GM23248 (cell line): ENCODE measurements around the gene TRPC6.

Experiments used
- EZH2 ChIP-seq: fragments of 200-600 bp; sonication (generic); IDR thresholded peaks from 2 replicates; pipeline ENCODE4 v1.6.1; 2018; ENCODE audit warnings: antibody characterized with exemption, mild to moderate bottlenecking; ENCODE audit not compliant: insufficient read depth, poor library complexity, severe bottlenecking
- EZH2phosphoT487 ChIP-seq: fragments of 200-600 bp; sonication (generic); IDR thresholded peaks from 2 replicates; pipeline ENCODE4 v1.6.1; 2018; ENCODE audit warnings: antibody characterized with exemption, moderate library complexity, mild to moderate bottlenecking, low read depth; ENCODE audit not compliant: insufficient read depth

DNA sequence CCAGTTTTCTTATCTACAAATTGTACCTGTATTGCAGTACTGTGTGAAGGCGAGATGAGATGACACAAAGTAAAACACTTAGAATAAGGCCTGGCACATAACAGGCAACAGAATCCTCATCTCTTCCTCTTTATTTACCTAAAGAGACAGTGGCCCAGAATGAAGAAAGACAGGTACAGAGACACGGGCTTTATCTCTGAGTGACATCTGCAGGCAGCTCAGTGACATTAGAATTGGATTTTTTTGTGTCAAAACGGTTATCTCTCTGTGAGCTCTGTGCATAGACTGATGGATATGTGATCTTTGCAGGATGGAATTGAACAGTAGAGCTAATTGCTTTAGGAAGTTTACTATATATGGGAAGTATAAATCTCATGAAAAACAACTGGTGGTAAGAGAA, 36.2 kb upstream of the TRPC6 start:
- no peak for TF ChIP-seq EZH2phosphoT487
- TF ChIP-seq EZH2: no peak
